GM12891 (cell line): ENCODE data around the gene TNPO3.

Experiments used
- PAX5 ChIP-seq: IDR thresholded peaks from 2 replicates; pipeline ENCODE4 v1.6.1; 2011; ENCODE audit warnings: low read length, moderate library complexity, mild to moderate bottlenecking; ENCODE audit not compliant: insufficient read depth, severe bottlenecking
- POLR2A ChIP-seq: IDR thresholded peaks from 2 replicates; pipeline ENCODE4 v1.6.1; 2011; ENCODE audit warnings: low read depth, low read length, control low read depth
- POLR2AphosphoS5 ChIP-seq: IDR thresholded peaks from 2 replicates; pipeline ENCODE4 v1.6.1; 2011; ENCODE audit warnings: low read depth, low read length, control low read depth
- SPI1 ChIP-seq: IDR thresholded peaks from 2 replicates; pipeline ENCODE4 v1.6.1; 2011; ENCODE audit warnings: low read depth, low read length, control low read depth
- TAF1 ChIP-seq: IDR thresholded peaks from 2 replicates; pipeline ENCODE4 v1.6.1; 2011; ENCODE audit warnings: low read depth, low read length, control low read depth

- TF ChIP-seq POLR2AphosphoS5, result no peak
- no peak for TF ChIP-seq POLR2A
- TF ChIP-seq TAF1, result no peak
- TF ChIP-seq PAX5, result no peak
- TF ChIP-seq SPI1, result no peak
Observed at GRCh38 chr7:129045682-129046081, 9.2 kb downstream of the TNPO3 start.
